ENCODE data around the gene SEC63. TPM values are rescaled to one million over a fixed set of nuclear protein-coding genes. Genes with fewer than 3 reads are reported as not detected.
"Not testable (repeated sequence)": the region's sequence is repeated elsewhere in the genome, so short reads cannot be mapped to it uniquely, and the experiment has no call there.

SEC63 gene, protein sequence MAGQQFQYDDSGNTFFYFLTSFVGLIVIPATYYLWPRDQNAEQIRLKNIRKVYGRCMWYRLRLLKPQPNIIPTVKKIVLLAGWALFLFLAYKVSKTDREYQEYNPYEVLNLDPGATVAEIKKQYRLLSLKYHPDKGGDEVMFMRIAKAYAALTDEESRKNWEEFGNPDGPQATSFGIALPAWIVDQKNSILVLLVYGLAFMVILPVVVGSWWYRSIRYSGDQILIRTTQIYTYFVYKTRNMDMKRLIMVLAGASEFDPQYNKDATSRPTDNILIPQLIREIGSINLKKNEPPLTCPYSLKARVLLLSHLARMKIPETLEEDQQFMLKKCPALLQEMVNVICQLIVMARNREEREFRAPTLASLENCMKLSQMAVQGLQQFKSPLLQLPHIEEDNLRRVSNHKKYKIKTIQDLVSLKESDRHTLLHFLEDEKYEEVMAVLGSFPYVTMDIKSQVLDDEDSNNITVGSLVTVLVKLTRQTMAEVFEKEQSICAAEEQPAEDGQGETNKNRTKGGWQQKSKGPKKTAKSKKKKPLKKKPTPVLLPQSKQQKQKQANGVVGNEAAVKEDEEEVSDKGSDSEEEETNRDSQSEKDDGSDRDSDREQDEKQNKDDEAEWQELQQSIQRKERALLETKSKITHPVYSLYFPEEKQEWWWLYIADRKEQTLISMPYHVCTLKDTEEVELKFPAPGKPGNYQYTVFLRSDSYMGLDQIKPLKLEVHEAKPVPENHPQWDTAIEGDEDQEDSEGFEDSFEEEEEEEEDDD
- polyA plus RNA-seq: 10 to 100 TPM; 21.8 to 37.9 (median 23.5) TPM

DNA sequence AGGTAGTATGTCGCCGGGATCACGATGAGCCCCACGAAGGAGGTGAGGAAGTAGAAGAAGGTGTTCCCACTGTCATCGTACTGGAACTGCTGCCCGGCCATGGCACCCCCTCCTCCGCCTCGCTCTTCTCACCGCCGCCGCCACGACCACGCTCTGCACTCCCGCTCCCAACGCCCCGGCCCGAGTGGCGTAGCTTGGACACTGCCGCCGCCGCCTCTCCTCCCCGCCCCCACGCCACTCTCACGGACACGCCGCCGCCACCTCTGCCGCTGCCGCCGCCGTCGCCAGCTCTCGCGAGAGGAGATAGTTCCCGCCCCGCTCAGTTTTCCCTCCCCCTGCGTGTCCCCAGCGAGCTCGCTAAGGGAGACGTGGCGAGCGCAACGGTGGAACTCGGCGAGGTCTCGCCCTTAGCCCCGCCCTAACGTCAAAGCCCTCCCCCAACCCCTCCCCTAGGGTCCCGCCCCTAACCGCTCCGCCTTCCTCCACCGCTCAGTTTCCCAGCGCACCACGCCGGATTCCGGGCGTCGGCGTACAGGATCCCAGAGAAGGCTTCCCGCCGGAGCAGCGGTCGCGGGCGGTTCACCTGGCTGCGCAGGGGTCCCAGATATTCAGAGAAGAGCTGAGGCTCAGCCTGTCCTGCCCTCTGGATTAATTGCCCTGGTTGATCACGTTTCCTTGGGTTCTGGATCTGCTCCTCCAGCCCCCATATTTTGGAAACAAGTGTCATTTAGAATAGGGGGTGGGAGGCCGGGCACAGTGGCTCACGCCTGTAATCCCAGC is at the start of gene SEC63:
TSS of gene SEC63 (minus strand) at position 300 of the 780 bp plus-strand sequence. CDS start at position 101, 199 bp downstream.
- peak within 1 kb of the TSS; percentile 90 for H3K27ac ChIP-seq (ENCODE audit: low read depth, low read length)
- 0% methylated on average over 51 to 69 of the region's 69 CpGs for WGBS, 3 donors

DNA sequence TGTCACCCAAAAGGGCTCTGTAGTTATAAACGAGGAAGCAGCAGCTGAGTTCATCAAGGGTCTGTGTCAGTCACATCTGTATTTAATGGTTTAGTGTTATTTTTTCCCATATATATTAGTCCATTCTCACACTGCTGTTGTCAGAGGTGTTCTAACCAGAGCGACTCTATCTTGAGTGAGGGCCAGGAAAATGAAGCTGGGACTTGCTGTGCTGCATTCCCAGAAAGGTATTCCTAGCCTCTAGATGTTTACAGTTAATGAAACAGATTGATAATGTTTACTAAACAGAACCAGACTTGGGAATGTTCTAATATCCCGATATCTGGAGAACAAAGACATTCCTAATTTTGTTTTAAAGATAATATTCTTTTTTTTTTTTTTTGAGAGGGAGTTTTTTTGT is 48.0 kb upstream of the SEC63 start:
- WGBS, 3 donors: 64 to 81% (median 80%) methylated on average over 3 of the region's 3 CpGs

DNA sequence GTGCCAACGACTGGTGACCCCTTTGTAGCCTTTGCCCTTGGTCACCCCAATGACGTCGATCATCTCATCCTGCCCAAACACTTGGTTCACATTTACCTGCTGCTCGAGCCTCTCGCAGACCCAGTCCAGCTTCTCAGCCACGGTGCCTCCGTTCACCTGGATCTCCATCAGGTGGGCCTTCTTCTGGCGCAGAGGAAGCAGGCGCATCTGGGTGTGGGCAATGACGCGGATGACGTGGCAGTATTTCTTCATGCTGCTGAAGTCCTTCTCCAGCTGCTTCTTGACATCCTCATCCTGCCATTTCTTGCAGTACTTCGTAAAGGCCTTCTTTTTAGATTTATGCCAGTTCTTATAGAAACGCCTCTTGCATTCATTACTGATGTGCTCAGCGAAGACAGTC is 46.9 kb upstream of the SEC63 start:
- WGBS, 3 donors: 95 to 96% (median 96%) methylated on average over 15 of the region's 15 CpGs
- no peak overlapping the region for H3K27ac ChIP-seq (ENCODE audit: low read depth, low read length)

More for the DNA sequence above, 48.0 kb upstream of the SEC63 start:
- H3K27ac ChIP-seq (ENCODE audit: low read depth, low read length): no peak overlapping the region

DNA sequence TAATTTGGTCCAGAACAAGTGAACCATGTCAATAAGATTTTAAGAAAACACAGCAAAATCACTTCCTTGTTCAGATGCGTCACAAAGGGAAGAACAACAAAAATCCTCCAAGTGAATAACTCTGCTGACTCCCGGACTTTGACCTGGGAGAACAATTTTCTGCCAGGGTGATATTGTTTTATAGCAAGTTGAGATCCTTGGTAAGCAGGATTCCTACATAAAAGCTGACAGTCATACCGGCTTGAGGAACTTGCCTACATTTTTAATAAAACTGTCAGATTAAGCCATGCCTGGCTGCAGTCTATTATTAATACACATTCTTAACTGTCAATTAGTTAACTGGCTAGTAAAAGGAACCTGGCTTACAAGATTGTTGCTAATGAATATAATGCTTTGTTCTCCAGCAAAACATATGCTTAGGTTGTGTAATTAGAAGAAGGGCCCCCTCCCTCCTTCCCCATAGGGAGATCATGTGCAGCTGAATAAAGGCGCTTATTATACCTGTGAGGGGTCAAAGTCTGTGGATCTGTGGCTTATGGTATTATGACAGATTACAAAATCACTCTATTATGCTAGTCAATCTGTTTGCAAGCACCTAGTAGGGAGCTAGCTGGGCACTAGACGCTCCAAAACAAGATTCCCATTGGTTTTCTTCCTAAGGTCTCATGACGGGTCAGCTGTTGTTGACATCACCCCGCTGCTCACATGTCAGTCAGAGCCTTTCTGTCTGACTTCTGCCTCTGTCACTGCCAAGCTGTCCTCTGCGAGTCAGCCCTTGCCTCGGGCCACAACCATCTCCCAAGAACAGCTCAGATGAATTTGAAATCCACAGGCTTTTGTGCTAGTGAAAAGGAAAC is 44.6 kb upstream of the SEC63 start:
- no peak overlapping the region for H3K27ac ChIP-seq (ENCODE audit: low read depth, low read length)

DNA sequence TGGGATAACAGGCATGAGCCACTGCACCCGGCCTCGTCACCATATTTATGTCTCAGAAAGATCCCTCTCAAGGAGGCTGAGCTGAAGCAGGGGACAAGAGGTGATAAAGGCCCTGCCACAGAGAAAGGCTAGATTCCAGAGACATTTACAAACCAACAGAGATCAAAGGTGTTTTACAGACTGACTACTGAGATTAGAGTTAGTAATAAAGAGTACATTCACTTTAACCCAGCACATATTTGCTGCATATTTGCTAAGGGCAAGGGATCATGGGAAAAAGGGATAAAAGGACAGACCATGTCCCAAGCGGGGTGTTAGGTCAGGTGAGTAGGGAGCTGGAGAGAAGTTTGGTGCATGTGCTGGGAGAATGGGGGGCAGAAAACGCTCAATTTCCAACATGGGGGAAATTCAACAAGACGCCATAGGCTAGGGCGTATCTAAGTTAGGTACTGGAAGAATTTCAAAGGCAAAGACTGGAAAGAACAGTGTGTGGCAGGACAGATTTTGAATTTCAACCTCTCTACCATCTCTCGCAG is 43.8 kb upstream of the SEC63 start:
- WGBS, 3 donors: 84 to 94% (median 92%) methylated on average over 7 of the region's 7 CpGs
- no peak overlapping the region for H3K27ac ChIP-seq (ENCODE audit: low read depth, low read length)

More for the DNA sequence above, 44.6 kb upstream of the SEC63 start:
- 23 to 66% (median 51%) methylated on average over 9 of the region's 9 CpGs for whole genome bisulfite sequencing, 3 donors

DNA sequence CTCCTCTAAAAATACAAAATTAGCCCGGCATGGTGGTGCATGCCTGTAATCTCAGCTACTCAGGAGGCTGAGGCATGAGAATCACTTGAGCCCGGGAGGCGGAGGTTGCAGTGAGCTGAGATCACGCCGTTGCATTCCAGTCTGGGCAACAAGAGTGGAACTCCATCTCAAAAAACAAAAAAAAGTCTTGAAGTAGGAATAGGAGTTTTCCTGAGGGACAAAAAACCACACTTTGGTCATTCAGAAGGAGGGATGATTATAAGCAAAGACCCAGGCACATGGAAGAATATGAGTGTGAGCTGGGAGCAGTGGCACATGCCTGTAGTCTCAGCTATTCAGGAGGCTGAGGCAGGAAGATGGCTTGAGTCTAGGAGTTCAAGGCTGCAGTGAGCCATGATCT is 42.3 kb upstream of the SEC63 start:
- 88 to 95% (median 94%) methylated on average over 5 of the region's 5 CpGs for WGBS, 3 donors
- H3K27ac ChIP-seq (ENCODE audit: low read depth, low read length): not testable (repeated sequence)

DNA sequence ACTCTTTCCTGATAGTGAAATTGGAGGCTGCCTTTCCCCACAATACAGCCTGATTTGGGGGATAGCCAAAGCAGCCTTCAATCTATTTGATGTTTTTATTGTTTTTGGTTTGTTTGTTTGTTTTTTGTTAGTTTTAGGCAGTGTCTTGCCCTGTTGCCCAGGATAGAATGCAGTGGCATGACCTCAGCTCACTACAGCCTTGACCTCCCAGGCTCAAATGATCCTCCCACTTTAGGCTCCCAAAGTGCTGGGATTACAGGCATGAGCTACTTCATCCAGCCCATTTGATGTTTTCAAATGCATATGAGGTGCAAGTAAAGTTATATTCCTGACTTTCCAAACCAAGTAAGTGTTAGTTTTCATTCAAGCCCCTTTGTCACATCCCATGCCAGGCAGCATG is 41.3 kb upstream of the SEC63 start:
- H3K27ac ChIP-seq (ENCODE audit: low read depth, low read length): no peak overlapping the region

DNA sequence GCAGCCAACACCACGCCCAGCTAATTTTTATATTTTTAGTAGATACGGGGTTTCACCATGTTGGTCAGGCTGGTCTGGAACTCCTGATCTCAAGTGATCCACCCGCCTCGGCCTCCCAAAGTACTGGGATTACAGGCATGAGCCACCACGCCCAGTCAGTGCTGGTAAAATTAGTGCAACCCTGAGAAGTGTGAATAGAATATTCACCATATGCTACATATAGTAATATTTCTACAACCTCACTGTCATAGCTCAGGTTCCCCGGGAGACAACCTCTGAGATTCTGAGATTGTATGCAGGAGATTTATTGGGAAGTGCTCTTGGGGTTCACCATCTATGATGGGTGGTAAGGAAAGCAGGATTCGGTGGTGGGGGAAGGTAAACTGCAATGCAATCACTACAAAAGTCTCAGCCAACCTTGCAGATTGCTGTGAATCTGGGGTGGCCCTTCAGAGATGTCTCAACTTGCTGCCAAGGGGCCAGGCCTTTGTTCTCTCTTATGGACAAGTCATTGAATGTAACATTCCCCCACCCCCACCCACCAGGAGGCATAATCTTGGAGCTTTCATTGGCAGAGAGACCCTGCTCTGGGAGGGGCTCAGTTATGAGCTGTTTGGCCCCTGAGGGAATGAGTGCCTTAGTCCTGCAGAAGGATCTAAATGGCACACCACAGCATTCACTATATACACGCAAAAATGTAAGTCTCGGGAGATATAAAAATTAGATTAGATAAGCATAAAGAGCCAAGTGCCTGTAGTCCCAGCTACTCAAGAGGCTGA is 34.0 kb upstream of the SEC63 start:
- no peak overlapping the region for H3K27ac ChIP-seq (ENCODE audit: low read depth, low read length)
- WGBS, 3 donors: 78 to 88% (median 84%) methylated on average over 9 of the region's 9 CpGs

DNA sequence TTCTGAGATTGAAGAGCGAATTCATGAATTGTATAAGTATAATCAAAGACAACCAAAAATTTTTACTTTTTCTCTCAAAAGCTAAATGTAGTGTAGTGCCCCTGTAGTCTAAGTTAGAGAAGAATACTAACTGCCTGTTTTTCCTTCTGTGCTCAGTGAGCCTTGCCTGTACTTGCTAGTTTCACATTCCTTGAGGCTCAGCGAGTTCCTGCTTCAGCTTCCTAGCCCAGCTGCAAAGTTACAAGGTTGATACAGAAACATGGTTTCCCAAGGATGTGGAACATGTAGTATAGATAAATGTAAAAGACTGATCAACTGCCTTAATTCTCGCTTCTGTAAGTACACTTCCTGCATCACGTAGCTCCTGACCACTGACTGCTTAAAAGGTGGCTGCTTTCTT is 33.1 kb upstream of the SEC63 start:
- H3K27ac ChIP-seq (ENCODE audit: low read depth, low read length): no peak overlapping the region
- WGBS, 3 donors: 75 to 91% (median 77%) methylated on average over 4 of the region's 4 CpGs

DNA sequence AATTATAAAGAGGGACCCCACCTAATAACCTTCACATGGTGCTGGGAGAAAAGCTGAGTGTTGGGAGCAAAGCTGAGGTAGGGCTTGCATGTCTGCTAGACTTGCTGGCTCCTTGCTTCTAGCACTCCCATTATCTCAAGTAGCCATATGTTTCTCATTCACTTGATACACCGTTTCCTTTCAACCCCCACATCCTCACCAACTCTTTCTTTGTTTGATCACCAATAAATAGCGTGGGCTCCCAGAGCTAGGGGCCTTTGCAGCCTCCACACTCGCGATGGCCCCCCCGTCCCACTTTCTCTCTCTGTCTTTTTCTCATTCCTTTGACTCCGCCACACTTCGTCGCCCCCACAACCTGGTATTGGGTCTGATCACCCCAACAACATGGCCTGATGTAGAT is 32.6 kb upstream of the SEC63 start:
- 71 to 86% (median 80%) methylated on average over 8 of the region's 8 CpGs for WGBS, 3 donors
- H3K27ac ChIP-seq (ENCODE audit: low read depth, low read length): not testable (repeated sequence)

DNA sequence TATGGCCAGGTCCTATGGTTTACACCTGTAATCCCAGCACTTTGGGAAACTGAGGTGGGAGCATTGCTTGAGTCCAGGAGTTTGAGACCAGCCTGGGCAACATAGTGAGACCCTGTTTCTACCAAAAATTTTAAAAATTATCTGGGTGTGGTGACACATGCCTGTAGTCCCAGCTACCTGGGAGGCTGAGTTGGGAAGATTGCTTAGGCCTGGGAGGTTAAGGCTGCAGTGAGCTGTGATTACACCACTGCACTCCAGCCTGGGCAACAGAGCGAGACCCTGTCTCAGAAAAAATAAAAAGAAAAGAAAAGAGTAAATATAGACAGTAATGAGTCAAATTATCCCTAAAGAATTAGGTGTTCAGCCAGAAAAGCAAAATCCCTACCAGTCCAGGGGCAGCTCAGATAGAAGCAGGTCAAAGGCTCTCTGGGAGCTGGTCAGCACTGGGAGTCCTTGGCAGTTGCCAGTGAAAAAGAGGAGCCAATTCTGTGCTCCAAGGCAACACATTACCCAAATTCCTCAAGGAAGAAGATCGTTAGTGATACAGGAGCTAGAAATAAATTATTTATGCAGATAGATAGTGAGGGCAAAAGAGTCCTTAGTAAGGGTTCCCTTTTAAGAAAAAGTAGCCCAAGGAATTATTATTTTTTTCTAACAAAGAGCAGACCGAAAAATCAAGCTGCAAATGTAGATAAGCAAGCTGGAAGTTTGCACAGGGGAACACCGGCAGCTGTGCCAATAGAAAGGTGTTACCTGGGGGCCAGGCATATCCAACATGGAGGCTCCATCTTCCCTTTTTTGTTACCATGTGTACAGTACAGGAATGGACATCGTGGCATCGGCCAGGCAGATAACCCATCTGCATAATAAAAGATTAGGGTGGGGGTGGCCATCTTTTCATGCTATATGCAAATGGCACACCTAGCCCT is 31.4 kb upstream of the SEC63 start:
- 40 to 76% (median 61%) methylated on average over 6 of the region's 6 CpGs for WGBS, 3 donors

DNA sequence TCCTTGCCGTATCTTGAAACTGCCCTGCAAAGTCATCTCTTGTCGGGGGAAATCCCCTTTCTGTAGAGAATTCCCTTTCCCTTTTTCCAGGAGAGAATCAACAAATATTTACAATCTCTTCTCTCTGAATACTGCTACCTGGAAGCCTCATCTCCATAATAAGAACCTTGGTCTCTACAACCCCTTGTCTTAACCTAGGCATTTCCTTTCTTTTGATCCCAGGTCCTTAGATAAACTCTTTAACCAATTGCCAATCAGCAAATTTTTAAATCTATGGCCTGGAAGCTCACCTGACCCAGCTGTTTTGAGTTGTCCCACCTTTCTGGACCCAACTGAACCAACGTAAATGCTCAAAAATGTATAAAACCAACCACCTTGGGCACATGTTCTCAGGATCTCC is 30.6 kb upstream of the SEC63 start:
- WGBS, 3 donors: 85 to 90% (median 87%) methylated on average over 3 of the region's 3 CpGs
- no peak overlapping the region for H3K27ac ChIP-seq (ENCODE audit: low read depth, low read length)

More for the DNA sequence above, 31.4 kb upstream of the SEC63 start:
- no peak overlapping the region for H3K27ac ChIP-seq (ENCODE audit: low read depth, low read length)

DNA sequence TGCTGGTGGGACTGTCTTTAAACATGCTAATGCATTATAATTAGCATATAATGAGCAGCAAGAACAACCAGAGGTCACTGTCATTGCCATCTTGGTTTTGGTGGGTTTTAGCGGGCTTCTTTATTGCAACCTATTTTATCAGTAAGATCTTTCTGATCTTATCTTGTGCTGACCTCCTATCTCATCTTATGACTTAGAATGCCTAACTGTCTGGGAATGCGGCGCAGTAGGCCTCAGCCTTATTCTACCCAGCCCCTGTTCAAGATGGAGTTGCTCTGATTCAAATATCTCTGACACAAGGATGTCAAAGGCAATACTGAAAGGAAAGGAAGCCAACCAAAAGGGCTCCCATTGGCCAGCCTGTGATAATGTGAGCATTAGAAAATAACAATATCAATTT is 29.8 kb upstream of the SEC63 start:
- WGBS, 3 donors: 94 to 97% (median 94%) methylated on average over 3 of the region's 3 CpGs
- H3K27ac ChIP-seq (ENCODE audit: low read depth, low read length): no peak overlapping the region

DNA sequence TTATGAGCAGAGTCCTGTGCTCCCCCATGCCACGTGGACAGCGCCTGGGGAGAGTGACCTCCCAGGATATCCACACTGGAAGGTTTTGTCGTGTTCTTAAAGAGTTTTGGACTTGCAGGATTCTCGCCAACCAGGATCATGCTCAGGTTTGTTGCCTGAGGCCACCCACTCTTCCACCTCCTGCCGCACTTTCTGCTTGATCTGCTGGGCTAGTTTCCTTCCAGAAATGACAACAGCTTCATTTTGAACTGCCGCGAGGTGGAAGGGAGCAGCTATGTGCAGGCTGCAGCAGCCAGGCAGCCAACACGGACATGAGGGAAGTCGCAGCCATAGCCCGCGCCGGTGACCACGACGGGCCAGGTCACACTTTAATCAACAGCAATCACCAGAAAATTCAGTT is 27.7 kb upstream of the SEC63 start:
- 85 to 92% (median 89%) methylated on average over 14 of the region's 14 CpGs for WGBS, 3 donors
- no peak overlapping the region for H3K27ac ChIP-seq (ENCODE audit: low read depth, low read length)

DNA sequence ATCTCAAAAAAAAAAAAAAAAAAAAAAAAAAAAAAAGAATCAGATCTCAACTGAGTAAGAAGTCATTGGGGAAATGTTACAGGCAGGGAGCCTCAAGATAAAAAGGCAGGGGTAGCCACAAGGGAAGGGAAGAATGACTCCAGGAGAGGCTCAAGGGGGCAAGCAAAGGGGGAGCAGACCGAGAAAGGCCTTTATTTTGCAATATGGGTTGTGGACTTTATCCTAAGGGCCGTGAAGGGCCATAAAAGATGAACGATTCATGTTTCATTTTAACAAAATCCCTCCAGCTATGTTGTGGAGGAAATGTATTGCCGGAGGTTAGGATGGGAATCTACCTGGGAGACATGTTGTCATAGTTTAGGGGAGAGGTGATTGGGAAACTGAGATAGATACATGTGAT is 25.8 kb upstream of the SEC63 start:
- no peak overlapping the region for H3K27ac ChIP-seq (ENCODE audit: low read depth, low read length)
- 89 to 92% (median 91%) methylated on average over 4 of the region's 4 CpGs for WGBS, 3 donors

DNA sequence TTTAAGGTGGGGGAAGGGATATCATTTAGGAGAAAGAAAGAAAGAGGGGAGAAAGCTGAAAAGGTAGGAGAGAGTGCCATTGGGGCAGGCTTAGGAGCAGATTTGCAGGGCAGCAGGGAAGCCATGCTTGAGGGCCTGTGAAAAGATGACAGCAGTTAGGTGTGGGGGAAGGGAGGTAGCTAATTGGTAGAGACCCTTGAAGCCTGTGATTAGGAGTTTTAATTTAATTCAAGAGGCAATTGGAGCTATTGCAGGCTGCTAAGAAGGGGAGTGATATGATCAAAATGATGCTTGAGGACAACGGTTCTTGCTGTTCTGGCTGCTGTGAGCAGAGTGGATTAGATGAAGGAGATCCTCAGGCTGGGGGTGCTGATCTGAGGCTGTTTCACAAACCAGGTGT is 24.5 kb upstream of the SEC63 start:
- WGBS, 3 donors: 72 to 85% (median 79%) methylated on average over 1 of the region's 1 CpG
- H3K27ac ChIP-seq (ENCODE audit: low read depth, low read length): no peak overlapping the region
